ENCODE measurements around the gene RHBDL3.

RHBDL3 gene

DNA sequence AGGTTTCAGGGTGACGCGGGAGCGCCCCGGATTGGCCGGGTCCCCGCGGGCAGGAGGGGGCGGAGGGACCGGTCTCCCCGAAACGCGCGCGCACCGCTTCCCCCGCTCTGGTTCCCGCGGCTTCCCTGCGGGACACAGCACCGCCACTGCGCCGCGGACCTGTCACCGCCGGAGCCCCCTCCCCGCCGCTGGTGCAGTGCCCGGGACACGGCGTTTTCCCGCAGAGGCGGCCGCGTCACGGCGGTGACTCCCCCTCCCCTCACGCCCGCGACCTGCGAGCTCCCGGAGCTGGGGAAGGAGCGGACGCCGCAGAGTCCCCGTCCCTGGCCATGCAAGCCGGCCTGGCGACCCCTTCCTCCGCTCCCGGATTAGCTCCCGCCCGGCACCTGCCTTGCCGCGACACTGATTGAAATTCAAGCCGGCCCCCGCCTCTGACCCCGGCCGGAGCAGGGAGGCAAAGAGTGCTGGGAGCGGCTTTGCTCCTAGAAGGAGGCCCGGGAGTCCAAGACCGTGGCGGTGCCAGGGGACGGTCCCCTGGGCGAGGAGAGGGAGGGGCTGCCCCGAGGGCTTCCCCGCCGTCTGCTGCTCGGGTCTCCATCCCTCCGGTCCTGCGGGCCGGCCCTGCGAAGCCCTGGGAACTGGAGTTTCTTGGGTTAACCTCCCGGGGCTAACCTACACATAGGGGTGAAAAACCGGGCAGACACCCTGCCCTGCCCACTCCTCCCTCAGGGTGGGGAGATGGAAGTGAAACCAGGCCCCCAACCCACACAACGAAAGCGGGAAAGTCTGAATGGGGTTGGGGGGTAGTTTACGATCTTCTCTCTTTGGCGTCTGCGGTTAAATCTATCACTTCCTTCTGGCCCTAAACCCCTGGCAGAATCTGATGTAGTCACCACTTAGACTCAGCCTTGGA lies 1.0 kb downstream of the RHBDL3 start:
- peak; percentile 18 for DNase-seq

DNA sequence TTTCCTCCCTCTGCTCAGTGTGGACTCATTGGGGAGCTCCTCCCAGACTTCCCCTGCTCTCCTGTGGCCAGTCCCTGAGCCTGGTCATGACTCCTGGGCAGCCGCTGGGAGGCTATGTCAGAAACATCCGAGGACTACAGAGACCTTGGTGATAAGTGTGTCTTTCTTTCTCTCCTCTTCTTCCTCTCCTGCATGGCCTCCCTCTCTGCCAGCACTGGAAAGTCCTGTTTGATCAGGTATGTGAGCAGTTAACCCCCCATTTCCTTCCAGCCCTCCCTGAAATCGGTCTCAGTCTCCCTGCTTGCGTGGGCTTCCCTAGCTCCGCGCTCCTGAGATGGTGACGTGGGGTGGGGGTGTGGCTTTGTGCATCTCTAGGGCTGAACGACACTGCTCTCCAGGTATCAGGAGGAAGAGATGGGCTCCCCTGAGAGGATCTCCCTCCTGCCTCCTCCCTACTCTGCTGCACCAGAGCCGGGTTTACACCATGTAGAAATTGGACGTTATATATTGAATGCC lies 2.1 kb downstream of the RHBDL3 start:
- peak; percentile 16 for DNase-seq

DNA sequence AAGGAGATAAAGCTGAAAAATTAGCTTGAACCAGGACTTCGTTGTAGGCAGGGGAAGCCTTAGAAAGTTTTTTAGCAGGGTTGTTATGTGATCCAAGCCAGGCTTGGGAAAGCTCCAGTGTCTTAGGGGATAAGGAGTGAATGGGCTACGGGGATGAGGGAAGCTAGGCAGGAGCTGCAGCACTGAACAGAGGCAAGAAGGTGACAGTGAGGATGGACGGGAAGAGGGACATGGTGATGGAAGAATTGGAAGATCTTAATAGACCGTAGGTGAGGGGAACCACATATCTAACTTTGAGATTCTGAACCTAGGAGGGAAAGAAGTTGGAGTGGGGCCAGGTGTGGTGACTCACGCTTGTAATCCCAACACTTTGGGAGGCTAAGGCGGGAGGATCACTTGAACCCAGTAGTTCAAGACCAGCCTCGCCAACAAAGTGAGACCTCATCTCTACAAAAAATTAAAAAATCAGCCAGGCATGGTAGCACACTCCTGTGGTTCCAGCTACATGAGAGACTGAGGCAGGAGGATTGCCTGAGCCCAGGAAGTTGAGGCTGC lies 3.2 kb downstream of the RHBDL3 start:
- no peak for DNase-seq

DNA sequence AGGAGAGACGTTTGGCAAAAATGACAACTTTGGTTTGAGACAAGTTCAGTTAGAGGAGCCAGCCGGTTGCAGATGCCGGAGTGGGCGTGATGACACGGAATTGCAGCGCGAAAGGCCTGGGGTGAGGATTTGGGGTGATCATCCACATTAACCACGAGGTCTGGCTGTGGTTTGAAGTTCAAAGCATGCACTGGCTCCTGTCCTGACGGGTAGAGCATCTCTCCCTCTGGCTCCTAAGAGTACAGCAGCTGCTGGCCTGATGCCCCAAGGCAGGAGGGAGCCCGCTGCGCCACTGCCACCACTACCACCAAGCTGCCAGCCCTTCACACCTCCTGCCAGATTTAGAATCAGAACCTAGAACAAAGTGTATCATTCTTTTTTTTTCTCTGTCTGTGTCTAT lies 3.7 kb downstream of the RHBDL3 start:
- no peak for DNase-seq

DNA sequence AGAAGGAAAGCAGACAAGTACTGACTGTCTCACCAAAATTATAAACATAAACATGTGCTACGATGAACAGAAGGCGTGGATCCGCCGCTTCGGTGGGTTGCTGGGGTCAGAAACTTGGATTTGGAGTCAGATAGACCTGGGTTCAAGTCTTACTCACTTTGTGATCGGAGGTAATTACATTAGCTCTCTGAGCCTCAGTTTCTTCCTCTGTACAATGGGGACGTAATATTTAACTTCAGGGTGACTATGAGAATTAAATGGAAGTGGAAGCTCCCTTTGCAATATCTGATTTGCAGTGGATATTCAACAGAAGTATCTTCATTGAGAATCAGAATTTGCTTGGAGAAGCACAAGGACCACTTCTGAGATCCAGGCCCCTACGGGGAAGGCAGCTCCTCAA lies 6.2 kb downstream of the RHBDL3 start:
- DNase-seq = no peak

DNA sequence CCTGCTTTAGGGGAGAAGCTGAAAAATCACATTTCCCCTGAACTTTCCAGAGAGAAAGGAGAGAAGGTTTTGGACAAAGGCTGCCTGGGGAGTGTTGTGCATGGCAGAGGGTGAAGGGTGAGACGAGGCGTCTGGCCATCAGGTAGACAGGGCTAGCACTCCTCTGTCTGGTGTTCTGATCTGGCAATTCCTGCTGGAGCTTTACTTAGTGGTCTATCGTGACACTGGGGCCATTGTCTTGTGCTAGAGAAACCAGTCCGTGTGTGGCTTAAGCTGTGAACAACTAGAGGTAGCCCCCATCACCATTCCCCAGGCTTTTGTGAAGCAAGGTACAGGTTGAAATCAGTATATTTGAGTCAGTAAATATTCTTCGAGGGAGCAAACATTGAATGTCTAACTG lies 8.5 kb downstream of the RHBDL3 start:
- no peak for DNase-seq

DNA sequence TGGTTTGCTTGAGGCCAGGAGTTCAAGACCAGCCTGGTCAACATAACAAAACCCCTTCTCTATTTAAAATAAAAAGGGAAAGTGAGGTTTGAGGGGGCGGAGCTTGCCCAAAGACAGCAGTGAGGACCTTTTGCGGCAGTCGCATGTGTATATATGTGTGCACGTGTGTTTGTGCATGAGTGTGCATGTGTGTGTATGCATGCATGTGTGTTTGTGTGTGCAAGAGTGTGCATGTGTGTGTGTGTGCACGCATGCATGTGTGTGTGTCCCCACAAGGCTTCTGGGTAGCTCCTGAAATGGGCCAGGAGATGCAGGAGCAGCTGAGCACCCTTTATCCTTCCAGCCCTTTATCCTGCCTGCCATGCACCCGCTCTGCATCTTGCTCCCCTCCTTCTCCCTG lies 9.0 kb downstream of the RHBDL3 start:
- no peak for DNase-seq

DNA sequence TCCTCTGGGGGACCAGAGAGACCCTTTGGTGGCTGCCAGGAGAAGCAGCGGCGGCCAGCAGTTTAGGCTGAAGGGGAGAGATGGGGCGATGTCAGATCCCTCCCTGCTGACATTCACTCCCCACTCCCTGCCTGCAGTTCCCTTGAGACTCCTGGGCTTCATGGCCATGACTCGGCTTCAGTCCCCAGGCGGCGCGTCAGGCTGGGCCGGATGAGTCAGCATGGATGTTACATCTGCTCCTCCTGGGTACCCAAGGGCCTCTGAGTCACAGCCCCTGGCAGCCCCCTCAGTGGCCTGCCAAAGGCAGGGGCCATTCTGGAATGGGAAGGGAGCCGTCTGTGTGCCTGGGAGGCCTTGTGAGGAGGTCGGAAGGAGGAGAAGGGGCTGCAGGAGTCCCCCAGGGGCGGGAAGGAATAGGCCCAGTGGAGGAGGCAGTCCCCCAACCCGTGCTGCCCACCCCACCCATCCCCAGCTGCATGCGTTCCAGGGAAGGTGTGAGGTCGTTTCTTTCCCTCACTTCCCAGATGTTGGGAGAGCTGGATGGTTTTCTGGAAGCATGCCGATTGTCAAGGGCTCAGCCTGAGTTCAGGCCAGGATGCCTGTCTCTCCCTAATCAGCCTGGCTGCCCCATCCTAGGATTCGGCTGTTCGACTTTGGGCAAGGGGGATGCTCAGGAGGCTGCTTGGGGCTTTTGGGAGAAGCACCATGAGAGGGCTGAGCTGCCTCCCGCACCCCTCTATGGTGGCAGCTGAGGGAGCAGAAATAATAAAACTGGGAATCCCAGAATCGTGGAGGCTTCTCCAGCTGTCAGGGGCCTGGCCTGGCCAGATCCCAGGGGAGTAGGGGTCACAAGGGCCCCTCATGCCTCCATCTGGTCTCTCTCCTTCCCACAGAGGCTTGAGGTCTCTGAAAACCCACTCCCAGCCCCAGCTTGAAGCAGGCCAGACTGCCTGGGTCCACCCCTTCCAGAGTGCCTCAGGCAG lies 9.7 kb downstream of the RHBDL3 start:
- no peak for DNase-seq

DNA sequence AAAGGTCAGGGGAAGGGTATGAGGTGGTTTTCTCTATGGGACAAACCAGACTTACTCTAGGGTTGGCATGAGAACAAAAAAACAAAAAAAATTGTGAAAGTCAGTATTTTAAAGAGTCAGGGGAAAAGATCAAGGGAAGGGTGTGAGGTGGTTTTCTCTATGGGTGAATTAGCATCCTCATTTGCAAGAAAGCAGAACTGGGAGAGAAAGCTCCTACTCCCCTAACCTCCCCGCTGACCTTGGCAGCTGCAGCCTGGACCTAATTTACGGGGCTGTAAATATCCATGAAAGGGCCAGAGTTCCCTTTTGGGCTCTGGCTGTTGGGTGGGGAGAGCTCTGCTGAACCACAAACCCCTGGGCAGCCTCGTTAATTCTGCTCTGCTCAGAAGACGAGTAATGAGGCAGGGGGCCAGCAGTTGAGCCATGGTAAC lies 10.6 kb downstream of the RHBDL3 start:
- DNase-seq = no peak

DNA sequence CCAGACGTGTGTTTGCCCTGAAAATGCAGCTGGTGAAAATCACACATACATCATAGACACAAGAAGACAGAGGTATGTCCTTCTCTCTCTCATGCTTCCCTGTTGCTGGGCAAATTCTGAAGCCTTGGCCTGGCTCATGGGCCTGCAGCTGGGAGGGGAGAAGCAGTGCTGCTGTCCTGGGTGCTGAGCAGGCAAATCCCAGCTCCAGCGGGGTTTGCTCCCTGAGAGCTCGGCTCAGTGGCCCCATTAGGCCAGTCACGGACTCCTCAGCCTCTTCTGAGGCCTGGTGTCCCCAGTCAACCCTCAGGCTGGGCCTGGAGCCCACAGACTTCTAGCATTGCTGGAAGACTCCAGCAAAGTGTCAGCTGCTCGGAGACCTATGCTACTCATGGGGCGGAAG lies 11.7 kb downstream of the RHBDL3 start:
- no peak for DNase-seq

DNA sequence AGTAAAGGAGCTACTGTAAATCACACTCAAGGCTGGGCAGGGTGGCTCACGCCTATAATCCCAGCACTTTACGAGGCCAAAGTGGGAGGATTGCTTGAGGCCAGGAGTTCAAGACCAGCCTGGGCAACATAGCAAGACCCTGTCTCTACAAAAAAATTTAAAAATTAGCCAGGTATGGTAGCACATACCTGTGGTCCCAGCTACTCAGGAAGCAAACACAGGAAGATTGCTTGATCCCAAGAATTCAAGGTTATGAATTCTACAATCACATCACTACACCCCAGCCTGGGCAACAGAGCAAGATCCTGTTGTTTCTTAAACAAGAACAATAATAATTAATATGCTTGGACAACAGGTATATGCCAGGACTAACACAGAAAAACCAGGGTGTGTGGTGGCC lies 13.2 kb downstream of the RHBDL3 start:
- DNase-seq = no peak

DNA sequence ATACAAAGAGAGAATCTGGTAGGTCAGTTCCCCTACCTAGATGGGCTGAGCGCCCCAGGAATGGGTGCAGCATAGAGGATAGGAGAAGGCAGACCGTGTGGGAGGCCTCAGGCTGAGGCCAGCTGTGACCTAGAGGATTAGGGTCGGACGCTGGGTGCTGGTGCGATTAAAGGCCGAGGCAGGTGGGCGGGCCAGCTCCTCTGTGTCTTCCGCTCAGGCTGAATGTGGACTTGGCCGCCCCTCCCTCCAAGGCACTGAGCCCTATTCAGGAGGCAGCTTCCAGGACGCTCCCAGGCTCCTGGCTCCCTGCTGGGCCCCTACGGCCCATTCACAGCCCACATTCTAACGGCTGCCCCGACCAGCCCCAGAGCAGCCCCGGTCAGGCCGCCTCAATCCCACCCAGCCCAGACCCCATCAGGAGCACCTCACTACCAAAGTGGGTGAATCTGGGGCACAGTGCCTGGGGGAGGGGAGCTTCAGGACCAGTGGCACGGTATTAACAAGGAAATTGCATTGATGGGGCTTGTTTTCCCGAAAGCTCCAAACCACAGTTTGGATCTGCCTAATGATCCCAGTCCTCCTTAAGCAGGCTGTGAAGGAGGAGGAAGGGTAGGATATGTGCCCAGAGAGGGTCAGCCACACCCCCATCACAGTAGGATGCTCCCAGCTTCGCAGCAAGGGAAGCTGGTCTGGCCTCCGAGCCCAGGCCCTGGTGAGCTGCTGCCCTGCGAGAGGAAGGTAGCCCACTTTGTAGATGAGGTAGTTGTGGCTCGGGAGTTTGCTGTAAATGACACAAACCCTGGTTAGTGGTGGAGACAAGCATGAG lies 14.5 kb downstream of the RHBDL3 start:
- DNase-seq = no peak

DNA sequence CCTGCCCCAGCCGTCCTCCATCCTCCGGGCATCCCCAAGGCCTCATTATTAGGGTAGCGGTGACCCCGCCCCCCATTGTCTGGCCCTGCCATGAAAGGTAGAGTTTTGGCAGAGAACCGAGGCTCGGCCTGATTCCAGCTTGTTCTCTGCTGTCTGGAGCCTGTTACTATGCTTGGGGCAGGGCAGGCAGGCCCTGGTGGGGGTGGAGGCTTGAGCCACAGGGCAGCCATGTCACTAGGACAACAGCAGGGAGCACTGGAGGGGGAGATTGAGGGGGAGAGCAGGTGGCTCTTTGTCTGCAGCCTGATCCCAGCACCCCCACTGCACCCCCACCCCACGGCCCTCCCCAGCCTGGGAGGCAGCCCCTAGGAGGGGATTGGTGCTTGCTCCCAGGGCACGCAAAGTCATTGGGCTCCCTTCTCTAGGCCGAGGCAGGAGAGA lies 15.4 kb downstream of the RHBDL3 start:
- DNase-seq = no peak

DNA sequence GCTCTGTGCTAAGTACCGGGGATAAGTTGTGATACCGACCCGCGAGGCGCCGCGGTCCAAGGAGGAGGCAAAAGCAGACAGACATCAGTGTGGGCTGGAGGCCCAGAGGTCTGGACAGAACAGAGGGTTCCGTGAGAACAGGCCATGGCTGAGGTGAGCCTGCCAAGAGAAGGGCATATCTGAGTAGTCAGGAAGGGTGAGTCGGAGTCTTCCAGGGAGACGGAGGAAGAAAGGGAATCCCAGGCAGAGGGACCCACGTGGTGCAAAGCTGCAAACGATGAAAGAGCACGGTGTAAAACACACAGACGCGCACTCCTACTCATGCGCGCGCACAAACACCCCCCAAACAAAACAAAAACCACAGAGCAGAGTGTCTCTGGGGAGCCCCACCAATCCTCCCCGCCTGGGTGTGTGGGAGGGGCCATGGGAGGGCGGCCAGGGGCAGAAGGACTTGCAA lies 18.1 kb downstream of the RHBDL3 start:
- no peak for DNase-seq

DNA sequence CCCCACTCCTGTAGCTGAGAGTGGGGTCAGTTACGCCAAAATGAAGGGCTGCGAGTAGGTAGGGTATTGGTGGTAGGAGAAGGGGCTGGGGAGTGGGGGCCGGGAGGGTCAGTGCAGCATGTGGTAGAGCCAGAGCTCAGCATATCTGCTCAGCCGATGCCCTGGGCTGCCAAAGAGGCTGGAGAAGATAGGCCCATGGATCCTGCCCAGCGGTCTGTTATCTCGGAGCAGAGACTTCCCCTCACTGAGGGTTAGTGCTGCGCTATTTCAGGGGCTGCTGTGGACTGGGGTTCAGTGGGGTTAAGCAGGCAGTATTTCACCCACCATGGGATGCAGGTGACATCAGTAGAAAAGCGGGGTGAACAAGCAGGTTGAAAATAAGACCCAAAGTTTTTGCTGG lies 19.7 kb downstream of the RHBDL3 start:
- DNase-seq = no peak

DNA sequence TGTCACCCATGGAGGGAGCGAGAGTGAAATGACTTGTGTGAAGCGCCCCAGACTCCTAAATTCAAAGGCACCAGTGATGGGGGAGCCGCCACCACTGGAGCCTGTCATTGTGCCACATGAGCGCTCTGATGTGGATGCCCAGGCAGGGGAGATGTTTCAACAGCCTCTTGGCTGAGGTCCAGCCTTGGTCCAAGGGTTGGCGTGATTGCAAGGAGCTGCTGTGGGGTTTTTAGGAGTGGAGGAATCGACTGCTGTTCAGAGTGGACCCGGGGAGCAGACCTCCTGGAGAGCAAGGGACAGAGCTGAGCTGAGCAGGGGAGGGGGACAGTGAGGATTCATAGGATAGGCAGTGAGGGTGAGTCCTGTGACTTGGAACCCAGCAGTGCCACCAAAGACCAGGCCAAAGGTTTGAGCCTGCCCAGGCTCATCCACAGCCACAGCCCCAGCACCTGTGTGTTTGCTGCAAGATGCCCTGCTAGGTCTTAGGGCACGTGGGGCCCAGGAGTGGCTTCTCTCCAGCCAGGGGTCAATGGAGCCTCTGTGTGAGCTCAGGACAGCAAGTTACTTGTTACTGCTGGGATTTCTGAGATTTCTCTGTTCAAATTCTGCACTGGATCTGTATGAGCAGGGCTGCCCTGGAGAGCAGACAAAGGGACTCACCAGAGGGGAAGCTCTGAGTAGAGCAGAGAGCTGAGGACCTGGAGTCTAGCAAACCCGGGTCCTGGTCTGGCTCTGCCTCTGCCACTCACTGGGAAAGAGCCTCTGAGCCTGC lies 20.3 kb downstream of the RHBDL3 start:
- no peak for DNase-seq

DNA sequence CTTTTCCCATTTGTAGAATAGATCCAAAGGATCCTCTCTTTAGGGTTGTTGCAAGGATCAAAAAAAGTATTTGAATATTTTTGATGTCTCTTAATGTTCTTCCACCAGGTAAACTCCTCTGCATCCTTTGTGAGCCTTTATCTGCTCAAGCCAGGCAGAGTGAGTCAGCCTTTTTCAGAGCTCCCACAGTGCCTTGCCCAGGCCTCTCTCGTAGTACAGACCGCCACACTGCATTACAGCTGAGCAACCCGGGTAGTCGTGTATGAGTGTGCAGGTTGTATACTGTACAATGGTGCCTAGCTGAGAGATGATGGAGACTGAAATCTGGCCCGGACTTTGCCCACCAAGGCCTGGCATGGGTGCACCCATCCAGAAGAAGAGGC lies 20.9 kb downstream of the RHBDL3 start:
- DNase-seq = no peak

DNA sequence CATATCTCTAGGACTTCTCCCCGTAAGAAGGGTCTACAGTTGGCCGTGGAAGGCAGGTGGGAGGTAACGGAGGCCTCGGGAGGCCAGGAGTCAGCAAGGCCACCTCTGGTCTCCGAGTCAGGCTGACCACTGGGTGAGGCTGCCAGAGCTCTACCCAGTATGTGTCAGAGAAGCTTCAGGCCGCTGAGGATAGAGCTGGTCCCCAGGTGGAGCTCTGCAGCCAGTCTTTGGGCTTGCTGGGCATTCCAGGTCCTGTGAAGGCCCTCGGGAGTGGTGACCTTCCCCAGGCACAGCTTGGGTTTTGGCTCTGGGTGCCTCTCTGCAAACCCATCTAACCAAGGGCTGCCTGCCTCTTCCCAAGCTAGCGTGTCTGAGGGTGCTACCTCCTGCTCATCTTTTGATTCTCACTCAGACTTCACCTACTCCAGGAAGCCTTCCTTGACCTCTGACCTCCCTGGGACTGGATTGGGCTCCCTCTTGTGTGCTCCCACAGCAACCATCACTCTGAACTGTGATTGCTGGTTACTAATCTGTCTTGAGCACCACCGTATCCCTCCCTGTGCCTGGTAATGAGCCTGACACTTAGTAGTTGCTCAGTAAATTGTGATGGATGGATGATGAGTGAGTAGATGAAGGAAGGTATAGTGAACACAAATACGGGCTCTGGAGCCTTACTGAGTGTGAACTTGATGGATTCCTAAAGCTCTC lies 22.3 kb downstream of the RHBDL3 start:
- no peak for DNase-seq

DNA sequence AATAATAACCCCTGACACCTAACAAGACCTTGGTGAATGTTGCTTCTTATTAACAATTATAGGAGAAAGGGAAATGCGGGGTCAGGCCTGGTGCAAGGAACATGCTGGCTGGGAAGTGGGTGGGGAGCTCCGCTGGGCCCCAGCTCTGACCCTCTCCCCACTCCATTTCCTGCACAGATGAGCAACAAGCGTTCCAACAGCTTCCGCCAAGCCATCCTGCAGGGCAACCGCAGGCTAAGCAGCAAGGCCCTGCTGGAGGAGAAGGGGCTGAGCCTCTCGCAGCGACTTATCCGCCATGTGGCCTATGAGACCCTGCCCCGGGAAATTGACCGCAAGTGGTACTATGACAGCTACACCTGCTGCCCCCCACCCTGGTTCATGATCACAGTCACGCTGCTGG lies 23.0 kb downstream of the RHBDL3 start:
- DNase-seq = no peak

DNA sequence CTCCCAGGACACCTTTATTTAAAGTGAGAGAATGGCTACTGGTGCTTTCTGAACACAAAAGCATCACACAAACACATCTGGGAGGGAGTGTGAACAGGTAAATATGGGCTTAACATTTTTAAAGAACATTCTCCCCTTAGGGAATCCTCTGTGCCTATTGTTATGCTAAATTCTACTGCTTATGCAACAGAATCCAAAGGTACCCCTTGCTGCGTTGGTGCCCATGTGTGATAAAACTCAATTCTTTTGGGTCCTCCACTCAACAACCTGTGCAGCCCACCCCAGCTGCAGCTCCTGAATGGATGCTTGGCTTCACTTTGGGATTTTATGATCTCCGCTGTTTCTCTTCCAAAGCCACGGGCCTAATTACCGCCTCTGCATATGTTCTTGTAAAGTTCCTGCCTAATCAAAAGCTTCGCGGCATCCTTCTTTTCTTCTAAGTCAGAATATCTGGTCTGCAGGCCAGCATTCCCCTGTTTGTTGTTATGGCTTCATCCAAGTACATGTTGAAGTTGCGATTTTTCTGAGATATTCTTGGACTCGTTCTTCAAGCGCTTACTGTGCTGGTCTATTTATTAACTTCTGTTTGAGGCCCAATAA lies 23.9 kb downstream of the RHBDL3 start:
- DNase-seq = no peak
